Loucy (cell line): ENCODE results near the gene SLC16A8.

Experiments used
- H2AFZ ChIP-seq: fragments of 200-600 bp; sonication (generic); 2 replicates; pipeline ENCODE4 v1.6.0; 2016; ENCODE audit warnings: antibody characterized with exemption, mild to moderate bottlenecking, low read length, moderate library complexity
- H3F3A ChIP-seq: fragments of 200-600 bp; 2 replicates; pipeline ENCODE4 v1.6.0; 2016; ENCODE audit warnings: antibody characterized with exemption, low read depth, mild to moderate bottlenecking
- H3K27me3 ChIP-seq: fragments of 200-600 bp; sonication (generic); 2 replicates; pipeline ENCODE4 v1.6.1; 2014; ENCODE audit warnings: low read length, mild to moderate bottlenecking; ENCODE audit not compliant: insufficient read depth, poor library complexity, severe bottlenecking
- H3K36me3 ChIP-seq: fragments of 200-600 bp; sonication (generic); 2 replicates; pipeline ENCODE4 v1.6.1; 2016; ENCODE audit warnings: low read length; ENCODE audit not compliant: insufficient read depth
- H3K4me1 ChIP-seq: fragments of 200-600 bp; sonication (generic); 2 replicates; pipeline ENCODE4 v1.5.1; 2014; ENCODE audit warnings: low read length, mild to moderate bottlenecking; ENCODE audit not compliant: insufficient read depth, poor library complexity, severe bottlenecking
- H3K4me2 ChIP-seq: fragments of 200-600 bp; sonication (generic); 2 replicates; pipeline ENCODE4 v1.6.0; 2014; ENCODE audit warnings: antibody characterized with exemption, low read length, low read depth, mild to moderate bottlenecking; ENCODE audit not compliant: poor library complexity, severe bottlenecking
- H3K4me3 ChIP-seq: fragments of 200-600 bp; sonication (generic); 2 replicates; pipeline ENCODE4 v1.5.1; 2014; ENCODE audit warnings: low read length, mild to moderate bottlenecking, mixed read lengths; ENCODE audit not compliant: poor library complexity, severe bottlenecking
- H3K79me2 ChIP-seq: fragments of 200-600 bp; sonication (generic); 2 replicates; pipeline ENCODE4 v1.6.1; 2014; ENCODE audit warnings: low read length; ENCODE audit not compliant: insufficient read depth
- H3K9ac ChIP-seq: fragments of 200-600 bp; sonication (generic); 2 replicates; pipeline ENCODE4 v1.6.0; 2014; ENCODE audit warnings: mild to moderate bottlenecking, low read depth, low read length, moderate library complexity; ENCODE audit not compliant: poor library complexity, severe bottlenecking
- H3K9me2 ChIP-seq: fragments of 200-600 bp; sonication (generic); replicated peaks from 2 replicates; pipeline ENCODE4 v1.6.1; 2016; ENCODE audit warnings: low read depth, low read length, mixed read lengths
- H3K9me3 ChIP-seq: fragments of 200-600 bp; sonication (generic); 2 replicates; pipeline ENCODE4 v1.6.1; 2014; ENCODE audit warnings: mild to moderate bottlenecking, antibody characterized with exemption, low read length, low read depth; ENCODE audit not compliant: insufficient read depth
- H4K20me1 ChIP-seq: fragments of 200-600 bp; sonication (generic); 2 replicates; pipeline ENCODE4 v1.6.0; 2014; ENCODE audit warnings: antibody characterized with exemption, low read length, mild to moderate bottlenecking; ENCODE audit not compliant: insufficient read depth, poor library complexity, severe bottlenecking
- EZH2phosphoT487 ChIP-seq: fragments of 200-600 bp; IDR thresholded peaks from 2 replicates; pipeline ENCODE4 v1.6.1; 2018; ENCODE audit warnings: antibody characterized with exemption, mild to moderate bottlenecking, moderate library complexity, borderline replicate concordance
- TF ChIP-seq, protein P1 (sequence below): fragments of 200-600 bp; sonication (generic); conservative IDR thresholded peaks from 2 replicates; pipeline ENCODE4 v1.5.1; 2014; ENCODE audit warnings: mild to moderate bottlenecking, antibody characterized with exemption, low read length

The SLC16A8 gene

DNA sequence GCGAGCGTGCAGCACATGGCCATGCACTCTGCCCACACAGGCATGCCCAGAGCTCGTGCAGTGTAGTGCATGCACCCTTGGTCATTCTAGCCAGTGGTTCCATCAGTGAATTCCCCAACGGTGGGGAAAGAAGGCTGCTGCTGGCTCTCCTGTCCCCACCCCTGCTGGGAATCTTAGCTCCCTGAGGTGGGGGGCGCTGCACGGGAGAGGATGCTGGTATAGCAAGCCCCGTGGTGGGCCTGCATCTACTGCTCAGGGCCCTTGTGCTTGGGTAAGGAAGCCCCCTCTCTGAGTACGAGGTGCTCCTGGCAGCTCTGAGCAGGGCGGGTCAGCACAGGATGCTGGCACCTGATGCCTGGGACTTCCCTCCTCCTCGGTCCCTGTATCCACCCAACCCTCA is 45.0 kb upstream of the SLC16A8 start:
- no peak for TF ChIP-seq EZH2phosphoT487
- TF ChIP-seq, protein P1, sequence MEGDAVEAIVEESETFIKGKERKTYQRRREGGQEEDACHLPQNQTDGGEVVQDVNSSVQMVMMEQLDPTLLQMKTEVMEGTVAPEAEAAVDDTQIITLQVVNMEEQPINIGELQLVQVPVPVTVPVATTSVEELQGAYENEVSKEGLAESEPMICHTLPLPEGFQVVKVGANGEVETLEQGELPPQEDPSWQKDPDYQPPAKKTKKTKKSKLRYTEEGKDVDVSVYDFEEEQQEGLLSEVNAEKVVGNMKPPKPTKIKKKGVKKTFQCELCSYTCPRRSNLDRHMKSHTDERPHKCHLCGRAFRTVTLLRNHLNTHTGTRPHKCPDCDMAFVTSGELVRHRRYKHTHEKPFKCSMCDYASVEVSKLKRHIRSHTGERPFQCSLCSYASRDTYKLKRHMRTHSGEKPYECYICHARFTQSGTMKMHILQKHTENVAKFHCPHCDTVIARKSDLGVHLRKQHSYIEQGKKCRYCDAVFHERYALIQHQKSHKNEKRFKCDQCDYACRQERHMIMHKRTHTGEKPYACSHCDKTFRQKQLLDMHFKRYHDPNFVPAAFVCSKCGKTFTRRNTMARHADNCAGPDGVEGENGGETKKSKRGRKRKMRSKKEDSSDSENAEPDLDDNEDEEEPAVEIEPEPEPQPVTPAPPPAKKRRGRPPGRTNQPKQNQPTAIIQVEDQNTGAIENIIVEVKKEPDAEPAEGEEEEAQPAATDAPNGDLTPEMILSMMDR: no peak
- Histone ChIP-seq H3K27me3 (no peaks in the 10 kb centered on the region), H3K9me2 (no peaks in the 10 kb centered on the region), H3K36me3 (peaks cover 26% of the 10 kb centered on the region; the same call in 1 of the 2 replicates), H3K9ac (no peak overlapping the region), H3K4me3 (no peak overlapping the region), H3K9me3 (no peaks in the 10 kb centered on the region), H3K4me1 (no peaks in the 10 kb centered on the region), H4K20me1 (no peaks in the 10 kb centered on the region), H3K79me2 (no peaks in the 10 kb centered on the region), H3F3A (no peaks in the 10 kb centered on the region), H2AFZ (no peak overlapping the region), H3K4me2 (no peak overlapping the region)

DNA sequence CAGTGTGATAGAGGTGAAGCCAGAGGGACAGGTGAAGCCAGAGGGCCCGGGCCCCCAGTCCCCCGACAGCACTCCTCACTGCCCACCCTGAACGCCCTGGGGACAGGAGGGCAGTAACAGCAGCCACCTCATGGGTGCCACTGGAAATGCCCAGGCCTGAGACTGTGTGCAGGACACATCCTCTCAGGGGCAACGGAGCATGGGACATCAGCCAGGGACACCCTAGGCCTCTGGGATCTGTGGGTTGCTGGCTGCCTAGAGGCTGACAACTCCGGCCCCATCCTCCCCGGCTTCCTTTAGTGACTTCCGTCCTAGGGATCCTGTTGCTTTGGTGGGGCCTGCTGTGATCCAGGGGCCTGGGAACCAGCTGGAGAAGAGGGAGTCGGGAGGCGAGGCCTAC is 43.9 kb upstream of the SLC16A8 start:
- H3K9ac ChIP-seq: no peak overlapping the region
- H3K4me3 ChIP-seq: no peak overlapping the region
- H3K79me2 ChIP-seq: no peaks in the 10 kb centered on the region
- no peaks in the 10 kb centered on the region for H4K20me1 ChIP-seq
- H3K9me3 ChIP-seq: no peaks in the 10 kb centered on the region
- H3K27me3 ChIP-seq: no peaks in the 10 kb centered on the region
- TF ChIP-seq, protein P1: no peak
- TF ChIP-seq EZH2phosphoT487: no peak
- peaks cover 22% of the 10 kb centered on the region; the same call in 1 of the 2 replicates for H3K36me3 ChIP-seq
- H2AFZ ChIP-seq: no peak overlapping the region
- no peaks in the 10 kb centered on the region for H3K4me1 ChIP-seq
- no peaks in the 10 kb centered on the region for H3K9me2 ChIP-seq
- H3K4me2 ChIP-seq: no peak overlapping the region
- no peaks in the 10 kb centered on the region for H3F3A ChIP-seq

DNA sequence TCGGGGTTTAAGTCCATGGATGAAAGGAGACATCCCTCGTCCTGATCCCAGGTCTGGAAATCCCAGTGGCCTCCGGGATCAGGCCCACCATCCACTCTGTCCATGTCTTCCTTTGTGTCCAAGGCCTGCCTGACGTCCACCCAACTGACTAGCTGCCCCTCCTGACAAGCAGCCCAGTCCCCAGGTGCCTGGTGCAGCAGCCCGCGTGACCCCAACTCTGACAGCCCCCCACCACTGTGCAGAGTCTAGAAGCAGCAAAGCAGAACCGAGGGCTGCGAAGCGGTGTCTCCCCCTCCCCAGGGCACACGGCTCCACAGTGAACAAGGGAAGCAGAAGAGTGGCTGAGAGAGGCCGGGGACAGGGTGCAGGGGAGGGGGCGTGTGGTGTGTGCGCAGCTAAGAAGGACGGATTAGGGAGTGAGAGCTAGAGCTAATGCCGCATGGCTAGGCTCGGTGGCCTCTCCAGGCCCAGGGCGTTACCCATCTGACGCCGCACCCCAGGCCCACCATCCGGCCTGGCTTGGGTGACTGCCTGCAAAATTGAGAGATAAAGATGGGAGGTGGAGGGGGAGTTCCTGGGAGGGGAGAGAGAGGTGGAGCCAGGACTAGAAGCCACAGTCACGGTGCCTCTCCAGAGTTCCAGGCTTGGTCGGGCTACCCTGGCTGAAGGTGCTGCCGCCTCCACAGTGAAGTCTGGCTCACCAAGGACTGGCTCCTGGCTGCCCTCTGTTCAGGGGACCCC is 43.1 kb upstream of the SLC16A8 start:
- no peak overlapping the region for H3K4me2 ChIP-seq
- no peak overlapping the region for H3K9ac ChIP-seq
- H3K9me2 ChIP-seq: no peaks in the 10 kb centered on the region
- no peak overlapping the region for H2AFZ ChIP-seq
- H3K9me3 ChIP-seq: no peaks in the 10 kb centered on the region
- H4K20me1 ChIP-seq: no peaks in the 10 kb centered on the region
- no peaks in the 10 kb centered on the region for H3K27me3 ChIP-seq
- H3K36me3 ChIP-seq: peaks cover 16% of the 10 kb centered on the region; the same call in 1 of the 2 replicates
- TF ChIP-seq, protein P1: no peak
- TF ChIP-seq EZH2phosphoT487: no peak
- no peaks in the 10 kb centered on the region for H3F3A ChIP-seq
- H3K79me2 ChIP-seq: no peaks in the 10 kb centered on the region
- no peak overlapping the region for H3K4me3 ChIP-seq
- H3K4me1 ChIP-seq: no peaks in the 10 kb centered on the region
